Measurements from ENCODE around the gene PDIA6. TPM values are rescaled to one million over a fixed set of nuclear protein-coding genes. Genes with fewer than 3 reads are reported as not detected.

PDIA6 gene
- total RNA-seq, 1 experiment from 2014 or later = 149 TPM

DNA sequence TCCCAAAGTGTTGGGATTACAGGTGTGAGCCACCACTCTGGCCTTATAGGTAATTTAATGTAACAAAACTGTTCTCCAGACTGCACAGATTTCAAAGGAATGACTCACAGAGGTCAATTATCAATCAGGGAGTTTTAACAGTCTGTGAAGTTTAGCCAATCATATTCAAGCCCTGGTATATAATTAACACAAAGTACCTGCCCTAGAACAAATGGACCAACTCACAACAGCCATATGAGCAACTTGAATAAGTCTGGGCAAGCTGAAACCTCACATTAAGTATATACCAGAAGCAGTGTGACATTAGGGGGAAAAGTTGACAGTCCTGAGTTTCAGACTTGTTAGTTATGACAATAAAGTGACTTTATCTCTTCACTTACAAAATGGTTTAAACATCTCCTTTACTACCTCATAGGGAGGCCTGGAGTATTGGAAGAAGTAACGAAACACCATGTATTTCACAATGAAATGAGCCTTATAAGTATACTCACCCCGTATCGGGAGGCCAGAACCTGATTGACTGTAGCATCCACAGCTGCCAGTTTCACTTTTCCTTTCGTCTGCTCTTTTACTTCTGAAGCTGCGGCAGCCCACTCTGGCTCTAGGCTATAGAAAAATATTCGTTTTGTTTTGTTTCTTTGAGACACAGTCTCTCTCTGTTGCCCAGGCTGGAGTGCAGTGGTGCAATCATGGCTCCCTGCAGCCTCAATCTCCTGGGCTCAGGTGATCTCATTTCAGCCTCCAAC is 22.2 kb downstream of the PDIA6 start:
- Histone ChIP-seq H3K9me2 (ENCODE audit: insufficient read depth) (no peaks in the 10 kb centered on the region), H3K4me3 (replicated peaks in 1 of 2; ENCODE audit: low read depth in 1 of 2, low read length in 2 of 2) (no peak overlapping the region), H3K4me1 (ENCODE audit: control insufficient read depth in 1 of 2, insufficient read depth in 2 of 2, low read length in 2 of 2) (no peaks in the 10 kb centered on the region), H4K20me1 (ENCODE audit: insufficient read depth) (no peaks in the 10 kb centered on the region), H3K79me2 (ENCODE audit: insufficient read depth, low read length) (peaks cover 66% of the 10 kb centered on the region), H3K9me3 (ENCODE audit: control insufficient read depth in 1 of 2, insufficient read depth in 1 of 2, low read depth in 1 of 2, low read length in 2 of 2) (no peaks in the 10 kb centered on the region), H3K27ac (ENCODE audit: low read depth, low read length) (no peak overlapping the region), H3K4me2 (ENCODE audit: low read length) (no peak overlapping the region), H2AFZ (ENCODE audit: low read depth, low read length, poor library complexity, severe bottlenecking) (no peak overlapping the region), H3K36me3 (ENCODE audit: control insufficient read depth in 1 of 2, insufficient read depth in 2 of 2, low read length in 2 of 2) (peaks cover 54 to 84% of the 10 kb centered on the region in 2 experiments), H3K9ac (ENCODE audit: low read length) (no peak overlapping the region), H3K27me3 (ENCODE audit: insufficient read depth, low read length) (no peaks in the 10 kb centered on the region)
- RAD21 ChIA-PET (ENCODE audit: low non-redundant PET in 1 of 2, low total read pairs in 2 of 2, uncharacterized antibody in 2 of 2, unreplicated experiment in 2 of 2) = no interaction called here
- DNase-seq (ENCODE audit: low read depth, low spot score) (no peak), ATAC-seq (no peak)
- TF ChIP-seq REST (IDR thresholded peaks at IDR 0.05; ENCODE audit: low read depth) (no peak), CBX3 (IDR thresholded peaks at IDR 0.05; ENCODE audit: low read depth) (no peak), POLR2A (IDR thresholded peaks at IDR 0.05; ENCODE audit: borderline replicate concordance, extremely low read depth, insufficient read depth, insufficient read length) (no peak), FOSL1 (IDR thresholded peaks at IDR 0.05; ENCODE audit: low read depth) (no peak), EGR1 (IDR thresholded peaks at IDR 0.05; ENCODE audit: low read depth) (no peak), EZH2phosphoT487 (IDR thresholded peaks at IDR 0.05; ENCODE audit: borderline replicate concordance) (no peak), SRF (IDR thresholded peaks at IDR 0.05; ENCODE audit: low read depth) (no peak), ZFX (IDR thresholded peaks at IDR 0.05) (no peak), CTCF (IDR thresholded peaks at IDR 0.05 in 2 of 3, conservative IDR thresholded peaks at IDR 0.05 in 1 of 3; ENCODE audit: borderline replicate concordance in 1 of 3, insufficient read depth in 1 of 3, low read depth in 2 of 3, low read length in 2 of 3) (no peak), POLR2AphosphoS5 (IDR thresholded peaks at IDR 0.05; ENCODE audit: low read depth, low read length) (no peak), YY1 (IDR thresholded peaks at IDR 0.05; ENCODE audit: extremely low read depth, insufficient replicate concordance, low read depth, low read length) (no peak), TCF7L2 (IDR thresholded peaks at IDR 0.05; ENCODE audit: borderline replicate concordance, extremely low read depth, insufficient read depth, insufficient read length) (no peak), EZH2 (IDR thresholded peaks at IDR 0.05) (no peak), ELF1 (IDR thresholded peaks at IDR 0.05; ENCODE audit: borderline replicate concordance, low read depth) (no peak), CEBPB (IDR thresholded peaks at IDR 0.05; ENCODE audit: low read depth) (no peak)
- TF ChIP-seq, protein P1, sequence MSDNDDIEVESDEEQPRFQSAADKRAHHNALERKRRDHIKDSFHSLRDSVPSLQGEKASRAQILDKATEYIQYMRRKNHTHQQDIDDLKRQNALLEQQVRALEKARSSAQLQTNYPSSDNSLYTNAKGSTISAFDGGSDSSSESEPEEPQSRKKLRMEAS (IDR thresholded peaks at IDR 0.05) = no peak
- BruUV-seq (replicated peaks) = no TSS peak
- POLR2A ChIA-PET = no interaction called here
- CTCF ChIA-PET = interaction anchor here (0.5 kb wide), 1 partner anchor 65 kb away, joined by 4 read pairs; no protein-coding TSS in a partner anchor
- intact Hi-C loops (cut with micrococcal nuclease) = loop anchor here (5.0 kb wide), 1 partner anchor 83 kb away; no protein-coding TSS in a partner anchor
